GM18499 (cell line): ENCODE measurements around the gene KANK4.

Source experiments
- ATAC-seq: cut with Tn5 transposase; IDR thresholded peaks from one replicate; pipeline ENCODE4 v1.9.1; 2021; ENCODE audit warnings: moderate number of reproducible peaks; ENCODE audit not compliant: insufficient read depth, unreplicated experiment

The KANK4 gene

DNA sequence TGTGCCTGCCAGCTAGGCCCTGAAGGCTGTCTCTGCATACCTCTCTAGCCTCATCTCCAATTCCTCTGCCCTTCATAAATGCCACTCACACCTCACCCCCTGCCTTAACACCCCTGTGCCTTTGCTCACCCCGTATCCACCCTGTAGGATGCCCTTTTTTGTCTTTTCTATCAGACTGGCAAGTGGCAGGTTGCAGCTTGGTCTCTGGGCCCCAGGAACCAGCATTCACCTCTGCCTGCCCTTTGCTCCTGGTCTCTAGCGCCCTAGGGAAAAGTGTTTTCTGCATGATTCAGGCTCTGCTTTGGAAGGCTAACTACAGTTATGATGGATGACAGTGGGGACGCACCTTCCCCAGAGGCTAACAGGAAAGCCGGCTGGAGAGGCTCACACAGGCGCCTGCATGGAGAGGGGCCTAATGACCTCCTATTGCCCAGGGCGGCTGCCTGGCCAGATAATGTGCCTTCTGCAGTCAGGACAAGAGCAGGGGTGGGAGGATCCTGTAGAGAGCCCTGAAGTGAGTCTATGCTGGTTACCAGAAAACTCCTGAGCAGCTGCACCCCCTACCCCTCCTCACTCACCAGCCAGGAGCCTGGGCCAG is 11.2 kb downstream of the KANK4 start:
- no peak for ATAC-seq

GRCh38 chr1:62307446-62307845 is 11.8 kb downstream of the KANK4 start:
- no peak for ATAC-seq

DNA sequence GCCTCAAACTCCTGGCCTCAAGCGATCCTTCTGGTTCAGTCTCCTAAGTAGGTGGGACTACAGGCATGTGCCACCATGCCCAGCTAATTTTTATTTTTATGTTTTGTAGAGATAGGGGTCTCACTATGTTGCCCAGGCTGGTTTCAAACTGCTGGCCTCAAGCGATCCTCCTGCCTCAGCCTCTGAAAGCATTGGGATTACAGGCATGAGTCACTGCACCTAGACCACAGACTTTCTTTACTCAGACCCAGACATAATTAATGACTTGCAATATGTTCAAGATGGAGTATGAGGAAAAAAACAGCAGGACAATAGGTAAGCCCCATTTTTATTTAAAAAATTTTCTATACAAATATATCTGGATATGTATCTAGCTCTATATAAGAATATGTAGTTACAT is 13.2 kb downstream of the KANK4 start:
- no peak for ATAC-seq

- no peak for ATAC-seq
Observed at GRCh38 chr1:62304975-62305374, 14.3 kb downstream of the KANK4 start.

GRCh38 chr1:62304515-62304914 is 14.7 kb downstream of the KANK4 start:
- ATAC-seq, result no peak

- ATAC-seq, result no peak
Observed at GRCh38 chr1:62301726-62302390, 17.4 kb downstream of the KANK4 start.

DNA sequence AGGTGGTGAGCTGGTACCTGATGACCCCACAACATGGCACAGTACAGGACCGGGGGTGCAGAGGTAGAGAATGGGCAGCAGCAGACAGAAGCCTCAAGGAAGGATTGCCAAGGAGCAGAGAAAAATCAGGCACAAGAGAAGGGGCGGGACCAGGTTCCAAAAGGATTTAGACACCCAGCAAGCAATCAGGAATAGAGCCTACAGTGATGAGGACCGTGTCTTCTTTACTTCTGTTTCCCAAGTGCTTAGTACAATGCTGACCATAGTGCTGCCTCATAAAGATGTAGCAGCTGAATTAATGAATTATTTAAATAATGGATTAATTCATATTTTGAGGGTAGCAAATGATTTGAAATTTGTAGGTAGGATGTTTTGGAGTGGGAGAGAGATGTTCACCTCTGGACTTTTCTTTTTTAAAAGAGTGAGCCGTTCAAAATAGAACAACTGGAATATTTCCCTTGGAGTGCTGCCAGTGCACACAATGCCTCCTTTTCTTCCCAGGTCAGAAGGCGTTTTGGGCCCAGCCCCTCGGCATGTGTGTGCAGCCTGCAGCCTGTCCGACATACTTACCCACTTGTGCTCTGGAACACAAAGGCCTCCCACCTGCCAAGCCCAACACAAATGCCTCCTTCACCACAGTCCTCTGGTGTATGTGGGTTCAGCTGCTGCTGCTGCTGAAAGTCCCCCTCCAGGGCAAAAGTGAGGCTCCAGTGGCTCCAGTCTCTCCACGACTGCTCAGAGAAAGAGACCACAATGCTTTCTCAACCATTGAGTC is 19.6 kb downstream of the KANK4 start:
- no peak for ATAC-seq

- peak; percentile 71 for ATAC-seq
Observed at GRCh38 chr1:62295921-62296491, 23.2 kb downstream of the KANK4 start.

GRCh38 chr1:62294261-62294660 is 25.0 kb downstream of the KANK4 start:
- ATAC-seq, result no peak

- ATAC-seq, result no peak
Observed at GRCh38 chr1:62288662-62289061, 30.6 kb downstream of the KANK4 start.

DNA sequence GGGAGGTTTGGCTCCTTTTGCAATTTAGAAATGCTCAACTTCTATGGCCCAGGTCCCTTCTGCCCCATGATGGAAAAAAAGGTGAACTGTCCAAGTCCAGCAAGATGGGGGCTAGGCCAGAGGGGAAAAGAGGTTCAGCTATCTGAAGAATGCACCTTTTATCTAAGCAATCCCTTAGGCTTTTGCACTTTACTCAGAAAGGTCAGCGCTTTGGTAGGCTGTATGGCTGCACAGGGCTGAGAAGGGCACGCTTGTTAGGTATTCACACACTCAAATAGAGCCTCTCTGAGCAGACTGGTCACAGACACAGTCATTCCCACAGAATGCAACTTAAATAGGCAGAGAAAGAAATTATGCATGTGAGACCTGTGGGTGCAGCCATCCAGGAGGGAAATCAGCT is 31.0 kb downstream of the KANK4 start:
- no peak for ATAC-seq

GRCh38 chr1:62286786-62287224 is 32.4 kb downstream of the KANK4 start:
- no peak for ATAC-seq

DNA sequence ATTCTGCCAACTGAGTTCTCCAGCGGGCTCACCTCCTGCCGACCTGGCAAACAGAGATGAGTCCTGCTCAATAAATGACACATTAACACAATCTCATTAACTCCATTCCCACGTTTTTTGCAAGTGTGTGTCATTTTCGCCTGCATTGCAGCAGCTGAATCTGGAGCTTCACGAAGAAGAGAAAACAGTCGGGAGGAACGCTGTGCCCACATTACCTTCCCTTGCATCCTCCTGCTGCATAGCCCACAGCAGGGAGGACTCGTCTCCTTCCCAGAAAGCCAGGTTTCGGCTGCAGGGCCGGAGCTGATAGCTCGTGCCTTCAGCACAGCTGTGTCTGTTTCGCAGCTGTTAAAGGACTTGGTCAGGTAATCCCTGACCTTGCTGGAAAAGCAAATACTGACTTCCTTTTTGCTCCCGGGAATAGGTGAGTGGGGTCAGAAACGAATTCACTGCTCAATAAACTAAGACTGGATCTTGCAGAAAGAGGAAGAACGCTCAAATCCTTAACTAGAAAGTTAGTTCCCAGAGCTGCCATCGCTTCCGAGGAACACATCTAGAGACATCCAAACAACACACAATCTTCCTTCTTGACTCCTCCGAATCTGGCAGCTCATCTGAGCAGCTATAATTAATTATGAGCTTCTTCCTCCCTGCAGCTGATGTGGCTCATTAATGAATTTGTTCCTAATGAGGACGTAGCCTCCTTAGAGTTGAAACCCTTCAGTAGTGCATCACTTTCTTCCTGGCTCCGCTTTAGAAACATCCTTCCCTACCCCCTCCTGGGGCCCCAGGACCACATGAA is 33.0 kb downstream of the KANK4 start:
- ATAC-seq, result no peak

GRCh38 chr1:62285440-62285839 is 33.8 kb downstream of the KANK4 start:
- ATAC-seq, result no peak

GRCh38 chr1:62283986-62284385 is 35.2 kb downstream of the KANK4 start:
- no peak for ATAC-seq

DNA sequence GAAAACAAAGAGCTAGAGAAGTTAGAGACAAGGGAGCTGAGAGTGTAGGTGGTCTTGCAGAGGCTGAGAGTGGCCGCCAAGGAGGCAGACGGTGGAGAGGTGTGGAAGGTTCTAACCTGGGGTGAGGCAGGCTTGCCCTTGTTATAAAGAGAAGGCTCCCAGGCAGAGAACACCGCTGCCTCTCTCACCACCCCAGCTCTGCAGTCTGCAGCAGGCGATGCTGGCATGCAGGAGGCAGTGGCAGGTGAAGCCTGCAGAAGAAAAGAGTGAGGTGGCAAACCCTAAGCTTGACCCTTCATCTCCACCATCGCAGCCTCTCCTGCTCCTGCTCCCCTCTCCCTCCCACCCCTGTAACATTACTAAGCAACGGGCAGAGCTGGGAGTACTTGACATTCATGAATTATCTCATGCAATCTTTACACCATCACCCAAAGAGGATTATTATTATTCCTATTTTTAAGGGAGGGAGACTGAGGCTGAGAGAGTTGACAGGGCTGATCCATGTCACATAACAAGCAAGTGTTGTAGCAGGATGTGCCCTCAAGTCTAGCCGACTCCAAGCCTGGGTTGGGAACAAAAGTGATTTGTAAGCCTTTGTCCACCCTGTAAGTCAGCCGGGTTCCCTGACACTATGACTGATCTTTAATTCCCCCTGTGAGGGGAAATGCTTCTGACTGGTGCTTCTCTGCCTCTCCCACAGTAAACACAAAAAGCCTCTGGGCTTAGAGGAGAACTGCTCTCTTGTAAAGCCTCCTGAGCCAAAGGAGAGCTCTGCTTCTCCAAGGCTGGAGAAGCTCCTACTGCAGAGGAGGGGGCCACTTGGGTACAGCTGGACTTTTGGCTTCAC is 36.1 kb downstream of the KANK4 start:
- no peak for ATAC-seq

- no peak for ATAC-seq
Observed at GRCh38 chr1:62281922-62282555, 37.2 kb downstream of the KANK4 start.

DNA sequence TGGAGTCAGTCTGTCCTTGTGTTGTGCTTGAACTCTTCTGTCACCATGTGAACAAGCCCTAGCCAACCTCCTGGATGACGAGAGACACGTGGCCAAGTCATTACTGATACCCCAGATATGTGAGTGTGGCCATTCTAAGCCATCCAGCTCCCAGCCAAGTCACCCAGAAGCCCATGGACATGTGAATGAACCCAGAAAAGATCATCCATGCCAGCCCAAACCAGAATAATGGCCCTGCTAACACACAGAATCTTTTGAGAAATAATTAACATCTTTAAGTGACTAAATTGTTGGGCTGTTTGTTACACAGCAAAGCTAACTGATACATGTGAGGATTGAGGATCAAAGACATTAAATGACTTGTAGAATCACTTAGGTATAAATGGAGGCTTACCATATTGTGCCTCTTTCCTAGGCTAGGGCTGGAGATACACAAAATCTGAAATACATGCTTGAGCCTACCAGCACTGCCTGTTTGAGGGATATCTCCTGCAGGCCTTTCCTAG is 38.2 kb downstream of the KANK4 start:
- ATAC-seq, result no peak

DNA sequence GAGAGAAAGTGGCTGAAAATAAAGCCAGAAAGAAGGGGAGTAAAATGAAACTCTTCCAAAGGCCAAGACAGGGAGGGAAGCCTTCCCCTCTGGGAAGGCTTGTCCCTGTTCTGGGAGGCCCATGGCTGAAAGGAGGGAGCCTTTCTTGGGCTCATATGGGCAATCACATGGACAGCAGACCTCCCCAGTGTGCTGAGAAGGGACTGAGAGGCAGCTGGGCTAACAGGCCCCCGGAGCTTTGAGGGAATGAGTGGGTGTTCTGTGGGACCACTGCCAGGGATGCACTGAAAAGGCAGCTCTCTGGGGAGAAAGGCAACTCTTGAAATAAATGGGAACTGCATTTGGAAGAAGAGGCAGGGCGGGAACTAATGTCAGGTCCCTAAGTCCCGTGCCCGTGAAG is 39.1 kb downstream of the KANK4 start:
- no peak for ATAC-seq
